Psoas muscle (tissue), 8 donors: ENCODE data around the gene UBXN1. TPM values are rescaled to one million over a fixed set of nuclear protein-coding genes. Genes with fewer than 3 reads are reported as not detected.

ENCODE experiments used
- ATAC-seq, 4 donors: fragments of 200-7000 bp; cut with Tn5 transposase; one replicate each; pipeline ENCODE4 v1.9.1; 2020; ENCODE audit warnings: moderate library complexity in 3 of 4, mild to moderate bottlenecking in 2 of 4
- DNase-seq, 2 donors: peaks; one replicate each; pipeline ENCODE4 v3.0.0-alpha.2; 2020
- H3K27ac ChIP-seq: fragments of 200-600 bp; one replicate; pipeline ENCODE4 v1.8.0; 2022
- H3K27me3 ChIP-seq, 3 donors: fragments of 200-600 bp in 1 of 3; one replicate each; pipeline versions ENCODE4 v1.6.1 to v1.8.0; 2013 to 2022; ENCODE audit warnings: low read length in 2 of 3, mild to moderate bottlenecking in 2 of 3, moderate library complexity in 1 of 3; ENCODE audit not compliant: insufficient read depth in 3 of 3
- H3K36me3 ChIP-seq, 2 donors: fragments of 200-600 bp in 1 of 2; one replicate each; pipeline versions ENCODE4 v1.6.1 to v1.8.0; 2013 to 2022; ENCODE audit warnings: low read depth in 1 of 2, mild to moderate bottlenecking in 1 of 2, moderate library complexity in 1 of 2; ENCODE audit not compliant: insufficient read depth in 1 of 2
- H3K4me1 ChIP-seq: fragments of 200-600 bp; one replicate; pipeline ENCODE4 v1.8.0; 2022
- H3K4me3 ChIP-seq: fragments of 200-600 bp; one replicate; pipeline ENCODE4 v1.8.0; 2022; ENCODE audit warnings: mild to moderate bottlenecking
- H3K9me3 ChIP-seq: fragments of 200-600 bp; one replicate; pipeline ENCODE4 v1.8.0; 2022
- CTCF ChIP-seq: fragments of 200-600 bp; IDR thresholded peaks from one replicate; pipeline ENCODE4 v1.8.0; 2022; ENCODE audit warnings: antibody characterized with exemption
- WGBS, 3 donors: extraction: QIAGEN DNeasy Blood & Tissue Kit; methylation state at CpG; one replicate each; pipeline versions ENCODE4 v1.1.6 to v1.1.7; 2013; 5-methylcytosine and 5-hydroxymethylcytosine counted together
- intact Hi-C, 2 donors: fragments of 100-400 bp; cut with DNase I; formaldehyde crosslinking; loops; one replicate each; pipeline versions ENCODE4 v1.11.0 to v1.14.2; 2022
- polyA plus RNA-seq, 3 donors: library from polyadenylated mRNA; stranded (reverse); fragments of 200-250 nt; gene quantifications; one replicate each; pipeline ENCODE4 v1.2.3, GENCODE V29; 2013
- total RNA-seq, 4 donors: library from RNA; stranded (reverse); fragmentation: NEBNext Ultra II Directional in 2 of 4; extraction: Animal tissue kit (Norgen Biotek cat#: 25700) in 2 of 4; gene quantifications; one replicate each; pipeline versions ENCODE4 v1.2.1 to v1.2.4, GENCODE V29; 2021 to 2023
- donor health status: healthy with polysubstance abuse.
- donor health status: DM: no; HTN: no; CAD: no; lungs with moderate emphysema.
- donor health status: Bipolar disorder and iron deficiency.
- donor health status: healthy.
- donor health status: DM: yes; HTN: yes; CAD: no.
- donor health status: DM: no; HTN: no; CAD: no.
- donor health status: DM: no; HTN: no; CAD: no.
- donor health status: DM: yes; HTN: yes; CAD: no.

The UBXN1 gene
- total and polyA plus RNA-seq, 7 donors = 102 to 376 (median 204) TPM

- ATAC-seq = no peak
- Histone ChIP-seq H3K4me1 (peaks cover 43% of the 10 kb centered on the region), H3K27ac (peak overlapping the region; percentile 87), H3K9me3 (no peaks in the 10 kb centered on the region), H3K27me3 (no peaks in the 10 kb centered on the region), H3K36me3 (peaks cover 6 to 52% of the 10 kb centered on the region in 2 donors), H3K4me3 (peak overlapping the region; percentile 98)
- 70 to 82% (median 74%) methylated on average over 2 of the region's 2 CpGs for WGBS, 3 donors
- no peak for DNase-seq
- TF ChIP-seq CTCF = no peak
- intact Hi-C loops = no loop called here
Observed at GRCh38 chr11:62673196-62673525, 5.7 kb downstream of the UBXN1 start.

GRCh38 chr11:62671608-62672389 lies 7.1 kb downstream of the UBXN1 start, which contains the start of the genes LBHD1 and UQCC3:
LBHD1 (minus strand) TSS chr11:62672267; CDS start chr11:62670031, 2,236 bp downstream.
UQCC3 (plus strand) TSS chr11:62671673; CDS start chr11:62671746, 73 bp downstream.
- 0% methylated on average over 58 to 59 of the region's 59 CpGs for WGBS, 3 donors
- Histone ChIP-seq H3K27me3 (no peaks in the 10 kb centered on the region), H3K36me3 (peaks cover 9 to 51% of the 10 kb centered on the region in 2 donors), H3K9me3 (no peaks in the 10 kb centered on the region), H3K27ac (peak within 1 kb of the TSS; percentile 87), H3K4me3 (peak within 1 kb of the TSS; percentile 98), H3K4me1 (peaks cover 43% of the 10 kb centered on the region)
- intact Hi-C loops = no loop called here
- DNase-seq (peak; percentile 74 to 85), ATAC-seq (peak; percentile 78 to 87 (median 84))
- TF ChIP-seq CTCF = no peak

- H3K27me3 ChIP-seq = no peaks in the 10 kb centered on the region
- H3K36me3 ChIP-seq = peaks cover 4 to 51% of the 10 kb centered on the region in 2 donors
- TF ChIP-seq CTCF = no peak
- peaks cover 45% of the 10 kb centered on the region for H3K4me1 ChIP-seq
- peak overlapping the region; percentile 87 for H3K27ac ChIP-seq
- WGBS, 3 donors = 0% methylated on average over 17 of the region's 17 CpGs
- intact Hi-C loops = no loop called here
- no peaks in the 10 kb centered on the region for H3K9me3 ChIP-seq
- peak; percentile 12 to 45 (median 33) for ATAC-seq
- DNase-seq = no peak
- H3K4me3 ChIP-seq = peak overlapping the region; percentile 98
Observed at GRCh38 chr11:62671236-62671607, 7.7 kb downstream of the UBXN1 start.

GRCh38 chr11:62669420-62670161 lies 9.3 kb downstream of the UBXN1 start:
- TF ChIP-seq CTCF = no peak
- H3K9me3 ChIP-seq = no peaks in the 10 kb centered on the region
- no peak overlapping the region for H3K4me3 ChIP-seq
- DNase-seq = no peak
- H3K27me3 ChIP-seq = no peaks in the 10 kb centered on the region
- H3K4me1 ChIP-seq = peaks cover 48% of the 10 kb centered on the region
- peak overlapping the region; percentile 87 for H3K27ac ChIP-seq
- no peak for ATAC-seq
- intact Hi-C loops = no loop called here
- 41 to 69% (median 45%) methylated on average over 4 of the region's 4 CpGs for WGBS, 3 donors
- H3K36me3 ChIP-seq = peaks cover 3 to 37% of the 10 kb centered on the region in 2 donors
